Frontal cortex (tissue), 4 donors: ENCODE results near the gene RPS14. TPM values are rescaled to one million over a fixed set of nuclear protein-coding genes. Genes with fewer than 3 reads are reported as not detected.
"Not testable (repeated sequence)": the region's sequence is repeated elsewhere in the genome, so short reads cannot be mapped to it uniquely, and the experiment has no call there.

Source experiments
- DNase-seq, 2 donors: peaks; one replicate each; pipeline ENCODE4 v3.0.0; 2012; ENCODE audit warnings: low spot score in 2 of 2
- FAIRE-seq: peaks from 2 replicates; lab custom pipeline; 2012; peaks lifted over from hg19 to GRCh38; lab: Jason Lieb, UNC
- total RNA-seq: library from RNA; depleted of rRNA; stranded (reverse); fragments of >200 nt; gene quantifications from one replicate; pipeline ENCODE4 v1.2.3, GENCODE V29; 2014
- donor health status: control.
- donor health status: control.
- donor health status: control.

The RPS14 gene
- total RNA-seq, 1 donor from 2014 or later, result 3,224 TPM

GRCh38 chr5:150484964-150485692 is 35.6 kb upstream of the RPS14 start:
- DNase-seq (peak in 1 of 2 donors; percentile 24), FAIRE-seq (no peak)

GRCh38 chr5:150481972-150482406 is 32.5 kb upstream of the RPS14 start:
- FAIRE-seq, result no peak

GRCh38 chr5:150481708-150481965 is 32.1 kb upstream of the RPS14 start:
- FAIRE-seq, result no peak
- DNase-seq, result no peak

More at GRCh38 chr5:150481972-150482406, 32.5 kb upstream of the RPS14 start:
- no peak for DNase-seq

- FAIRE-seq (no peak), DNase-seq (no peak)
Observed at GRCh38 chr5:150479416-150479815, 29.9 kb upstream of the RPS14 start.

- not testable (repeated sequence) for DNase-seq, FAIRE-seq
Observed at GRCh38 chr5:150476568-150476967, 27.0 kb upstream of the RPS14 start.

GRCh38 chr5:150473673-150474358 is 24.3 kb upstream of the RPS14 start:
- FAIRE-seq (no peak), DNase-seq (no peak)

GRCh38 chr5:150469718-150470469 is 20.4 kb upstream of the RPS14 start:
- no peak for FAIRE-seq
- no peak for DNase-seq

GRCh38 chr5:150468206-150468605 is 18.7 kb upstream of the RPS14 start:
- no peak for FAIRE-seq
- no peak for DNase-seq

GRCh38 chr5:150465927-150466326 is 16.4 kb upstream of the RPS14 start:
- FAIRE-seq, result no peak

GRCh38 chr5:150464554-150465012 is 15.0 kb upstream of the RPS14 start:
- FAIRE-seq (no peak), DNase-seq (no peak)

More at GRCh38 chr5:150465927-150466326, 16.4 kb upstream of the RPS14 start:
- DNase-seq, result no peak

GRCh38 chr5:150461231-150461630 is 11.7 kb upstream of the RPS14 start:
- DNase-seq, result no peak
- no peak for FAIRE-seq

- no peak for FAIRE-seq
Observed at GRCh38 chr5:150460781-150461180, 11.2 kb upstream of the RPS14 start.

GRCh38 chr5:150458802-150459557 is 9.4 kb upstream of the RPS14 start:
- FAIRE-seq (no peak), DNase-seq (peak; percentile 53 to 78)

More at GRCh38 chr5:150460781-150461180, 11.2 kb upstream of the RPS14 start:
- DNase-seq, result no peak

- FAIRE-seq, result no peak
Observed at GRCh38 chr5:150457562-150458240, 8.2 kb upstream of the RPS14 start.

GRCh38 chr5:150457121-150457520 is 7.6 kb upstream of the RPS14 start:
- DNase-seq (no peak), FAIRE-seq (no peak)

More at GRCh38 chr5:150457562-150458240, 8.2 kb upstream of the RPS14 start:
- DNase-seq, result no peak

GRCh38 chr5:150454492-150455229 is 5.1 kb upstream of the RPS14 start:
- no peak for FAIRE-seq
- DNase-seq, result no peak

- FAIRE-seq, DNase-seq: not testable (repeated sequence)
Observed at GRCh38 chr5:150454027-150454426, 4.5 kb upstream of the RPS14 start.

- no peak for DNase-seq
- no peak for FAIRE-seq
Observed at GRCh38 chr5:150452914-150453313, 3.4 kb upstream of the RPS14 start.

GRCh38 chr5:150451594-150451993 is 2.1 kb upstream of the RPS14 start:
- no peak for FAIRE-seq
- DNase-seq, result no peak
